GM18861 (cell line): Measurements from ENCODE around the gene MLN.

Source experiments
- ATAC-seq: cut with Tn5 transposase; IDR thresholded peaks from one replicate; pipeline ENCODE4 v1.9.1; 2021; ENCODE audit not compliant: unreplicated experiment

MLN gene

GRCh38 chr6:33816911-33817310 is 13.1 kb upstream of the MLN start:
- no peak for ATAC-seq

- no peak for ATAC-seq
Measured at GRCh38 chr6:33815854-33816253, 12.1 kb upstream of the MLN start.

- ATAC-seq = no peak
Measured at GRCh38 chr6:33813990-33814985, 10.5 kb upstream of the MLN start.

- no peak for ATAC-seq
Measured at GRCh38 chr6:33813246-33813904, 9.6 kb upstream of the MLN start.

GRCh38 chr6:33812669-33813068 is 8.9 kb upstream of the MLN start:
- ATAC-seq = no peak

GRCh38 chr6:33809594-33809993 is 5.8 kb upstream of the MLN start:
- ATAC-seq = no peak

GRCh38 chr6:33808641-33809180 is 4.9 kb upstream of the MLN start:
- ATAC-seq = no peak

GRCh38 chr6:33807606-33808005 is 3.8 kb upstream of the MLN start:
- ATAC-seq = no peak

GRCh38 chr6:33806841-33807240 is 3.0 kb upstream of the MLN start:
- ATAC-seq = no peak

- ATAC-seq = no peak
Measured at GRCh38 chr6:33802186-33802958, 1.4 kb downstream of the MLN start.

GRCh38 chr6:33801611-33802010 is 2.2 kb downstream of the MLN start:
- ATAC-seq = no peak

GRCh38 chr6:33800248-33800969 is 3.4 kb downstream of the MLN start:
- ATAC-seq = no peak

- no peak for ATAC-seq
Measured at GRCh38 chr6:33799454-33800113, 4.2 kb downstream of the MLN start.

GRCh38 chr6:33798343-33798848 is 5.4 kb downstream of the MLN start:
- ATAC-seq = no peak

GRCh38 chr6:33797626-33798342 is 6.0 kb downstream of the MLN start:
- ATAC-seq = no peak

GRCh38 chr6:33794910-33795623 is 8.7 kb downstream of the MLN start:
- ATAC-seq = no peak

GRCh38 chr6:33792981-33793380 is 10.8 kb downstream of the MLN start:
- no peak for ATAC-seq

- no peak for ATAC-seq
Measured at GRCh38 chr6:33791620-33792019, 12.2 kb downstream of the MLN start.
